HG02588 (cell line): ENCODE data around the gene KLB.

Source experiments
- ATAC-seq: cut with Tn5 transposase; IDR thresholded peaks from one replicate; pipeline ENCODE4 v1.9.1; 2021; ENCODE audit warnings: mild to moderate bottlenecking, moderate library complexity; ENCODE audit not compliant: unreplicated experiment

Gene KLB

GRCh38 chr4:39458505-39459300, 52.0 kb downstream of the KLB start, which contains the start of the genes LIAS and RPL9:
Gene LIAS, plus strand, starts transcription at chr4:39459056. Its CDS starts 62 bp downstream, at chr4:39459118.
Gene RPL9, minus strand, starts transcription at chr4:39458922. Its CDS starts 483 bp downstream, at chr4:39458439.
- ATAC-seq: peak; percentile 86

- no peak for ATAC-seq
Observed at GRCh38 chr4:39464886-39465501, 58.3 kb downstream of the KLB start.

- ATAC-seq: no peak
Observed at GRCh38 chr4:39466747-39467146, 60.0 kb downstream of the KLB start.

- no peak for ATAC-seq
Observed at GRCh38 chr4:39467464-39467863, 60.7 kb downstream of the KLB start.

- peak; percentile 82 for ATAC-seq
Observed at GRCh38 chr4:39469429-39470077, 62.8 kb downstream of the KLB start.

GRCh38 chr4:39470402-39470801, 63.7 kb downstream of the KLB start:
- no peak for ATAC-seq

- ATAC-seq: no peak
Observed at GRCh38 chr4:39472396-39472795, 65.7 kb downstream of the KLB start.

GRCh38 chr4:39476187-39476895, 69.6 kb downstream of the KLB start:
- no peak for ATAC-seq

GRCh38 chr4:39480251-39480650, 73.5 kb downstream of the KLB start:
- ATAC-seq: no peak

- no peak for ATAC-seq
Observed at GRCh38 chr4:39480902-39481695, 74.4 kb downstream of the KLB start.

- ATAC-seq: no peak
Observed at GRCh38 chr4:39484582-39485272, 78.0 kb downstream of the KLB start.

- ATAC-seq: no peak
Observed at GRCh38 chr4:39486221-39486804, 79.6 kb downstream of the KLB start.

- no peak for ATAC-seq
Observed at GRCh38 chr4:39490322-39490721, 83.6 kb downstream of the KLB start.

- ATAC-seq: no peak
Observed at GRCh38 chr4:39494354-39494753, 87.6 kb downstream of the KLB start.

- ATAC-seq: no peak
Observed at GRCh38 chr4:39495446-39496213, 88.9 kb downstream of the KLB start.

GRCh38 chr4:39497909-39498726, 91.4 kb downstream of the KLB start:
- ATAC-seq: no peak

- no peak for ATAC-seq
Observed at GRCh38 chr4:39498727-39499020, 91.9 kb downstream of the KLB start.
